Activated CD4-positive, alpha-beta T cell treated with anti-CD3 and anti-CD28 coated beads for 36 hours (primary cell): Measurements from ENCODE around the gene ICAM5. TPM values are rescaled to one million over a fixed set of nuclear protein-coding genes. Genes with fewer than 3 reads are reported as not detected.

Experiments
- total RNA-seq, 2 experiments: library from RNA; stranded (reverse); gene quantifications; one replicate each; pipeline ENCODE4 v1.2.3, GENCODE V29; 2021

Gene ICAM5
- total RNA-seq, 2 experiments from 2014 or later: 1.9 TPM

Other genes starting within 250 kb of the ICAM5 start
- 10 to 100 TPM; 49.8 to 62.6 TPM for gene SHFL, start 203.6 kb upstream of the ICAM5 start, total RNA-seq
- 10 to 100 TPM; 10.4 to 14.1 TPM for gene ANGPTL6, start 187.3 kb upstream of the ICAM5 start, total RNA-seq
- 100 to 1,000 TPM; 139 to 149 TPM for gene PPAN, start 183.6 kb upstream of the ICAM5 start, total RNA-seq
- gene P2RY11, start 178.3 kb upstream of the ICAM5 start, total RNA-seq: 10 to 100 TPM; 46.4 to 52.1 TPM
- gene EIF3G, start 170.1 kb upstream of the ICAM5 start, total RNA-seq: 100 to 1,000 TPM; 230 to 253 TPM
- gene DNMT1, start 95.0 kb upstream of the ICAM5 start, total RNA-seq: 100 to 1,000 TPM; 374 to 385 TPM
- 1 to 10 TPM; 8.1 to 9.0 TPM for gene S1PR2, start 58.6 kb upstream of the ICAM5 start, total RNA-seq
- gene MRPL4, start 37.7 kb upstream of the ICAM5 start, total RNA-seq: 100 to 1,000 TPM; 130 to 140 TPM
- 10 to 100 TPM; 27.9 to 30.9 TPM for gene ICAM1, start 18.8 kb upstream of the ICAM5 start, total RNA-seq
- under 1 TPM; 0.23 to 0.46 TPM for gene ICAM4, start 3.0 kb upstream of the ICAM5 start, total RNA-seq
- 1 to 10 TPM; 3.3 to 3.5 TPM for gene ZGLP1, start 19.9 kb downstream of the ICAM5 start, total RNA-seq
- gene FDX2, start 26.1 kb downstream of the ICAM5 start, total RNA-seq: 10 to 100 TPM; 11.7 to 13.3 TPM
- 10 to 100 TPM; 83.7 to 90.8 TPM for gene RAVER1, start 43.6 kb downstream of the ICAM5 start, total RNA-seq
- 100 to 1,000 TPM; 109 to 122 TPM for gene ICAM3, start 49.7 kb downstream of the ICAM5 start, total RNA-seq
- 100 to 1,000 TPM; 151 to 197 TPM for gene TYK2, start 90.6 kb downstream of the ICAM5 start, total RNA-seq
- 100 to 1,000 TPM; 178 to 190 TPM for gene CDC37, start 113.6 kb downstream of the ICAM5 start, total RNA-seq
- gene PDE4A, start 130.6 kb downstream of the ICAM5 start, total RNA-seq: 1 to 10 TPM; 3.9 to 4.3 TPM
- gene KEAP1, start 213.4 kb downstream of the ICAM5 start, total RNA-seq: 10 to 100 TPM; 38.7 to 58.7 TPM
- under 1 TPM; 0.07 to 0.11 TPM for gene S1PR5, start 227.5 kb downstream of the ICAM5 start, total RNA-seq